ENCODE data around the gene IZUMO3. TPM values are rescaled to one million over a fixed set of nuclear protein-coding genes. Genes with fewer than 3 reads are reported as not detected.

Gene IZUMO3
- total and polyA plus RNA-seq, 2 of the 13 experiments (the other 11 are each of a cell fraction or from before 2014, with no cell fraction given): not detected

- TF ChIP-seq ZFY (CRISPR knock-in tag; IDR thresholded peaks at IDR 0.05): no peak
- no peak for TF ChIP-seq ZNF615 (CRISPR knock-in tag; IDR thresholded peaks at IDR 0.05; ENCODE audit: borderline replicate concordance)
- TF ChIP-seq ISX (CRISPR knock-in tag; conservative IDR thresholded peaks at IDR 0.05): no peak
- no peak for TF ChIP-seq ZNF225 (CRISPR knock-in tag; IDR thresholded peaks at IDR 0.05)
- no peak for TF ChIP-seq ZFP41 (CRISPR knock-in tag; IDR thresholded peaks at IDR 0.05; ENCODE audit: borderline replicate concordance)
- no peak for TF ChIP-seq RFXAP (CRISPR knock-in tag; IDR thresholded peaks at IDR 0.05; ENCODE audit: borderline replicate concordance)
- TF ChIP-seq ZHX2 (IDR thresholded peaks at IDR 0.05; ENCODE audit: low read depth): no peak
- no peak for TF ChIP-seq ZHX2 (CRISPR knock-in tag; IDR thresholded peaks at IDR 0.05; ENCODE audit: borderline replicate concordance)
- TF ChIP-seq ZNF44 (CRISPR knock-in tag; IDR thresholded peaks at IDR 0.05): no peak
- no peak for TF ChIP-seq POLR2A (IDR thresholded peaks at IDR 0.05; ENCODE audit: insufficient read depth in 1 of 2, low read depth in 2 of 2, low read length in 2 of 2)
- no peak for TF ChIP-seq ZNF318 (CRISPR knock-in tag; IDR thresholded peaks at IDR 0.05)
- peaks cover 72% of the 10 kb centered on the region for H3K9me3 ChIP-seq (ENCODE audit: low read length)
- in situ Hi-C loops (cut with HindIII; ENCODE audit: extremely low pct_ligation_motif_present, low pct_unique_long_range_greater_than_20kb) (no loop called here), intact Hi-C loops (cut with micrococcal nuclease; ENCODE audit: unreplicated experiment) (no loop called here)
- 6% methylated on average over 2 of the region's 2 CpGs for WGBS (ENCODE audit: low lambda C conversion rate)
- no peak for ATAC-seq
- no peak for FAIRE-seq
- ChIA-PET POLR2A (no interaction called here), CTCF (ENCODE audit: low intra/inter-chr PET ratio, low total read pairs) (no interaction called here)
- H3K9ac ChIP-seq (ENCODE audit: insufficient read depth, low read depth, low read length): no peak overlapping the region
- no peaks in the 10 kb centered on the region for H3K4me1 ChIP-seq (ENCODE audit: insufficient read depth, low read length)
- no peaks in the 10 kb centered on the region for H3K27me3 ChIP-seq (ENCODE audit: control insufficient read depth in 1 of 2, insufficient read depth in 2 of 2, low read length in 2 of 2)
- no peaks in the 10 kb centered on the region for H4K20me1 ChIP-seq (ENCODE audit: insufficient read depth, low read length)
- no peaks in the 10 kb centered on the region for H3K36me3 ChIP-seq (replicated peaks in 1 of 2; ENCODE audit: control insufficient read depth in 1 of 2, insufficient read depth in 2 of 2, low read length in 2 of 2)
- BruUV-seq (replicated peaks): no TSS peak
- no peak overlapping the region for H3K27ac ChIP-seq (ENCODE audit: extremely low read length, insufficient read depth, low read length)
- H3K79me2 ChIP-seq (ENCODE audit: insufficient read depth, low read length): no peaks in the 10 kb centered on the region
- no peak for DNase-seq (ENCODE audit: low spot score)
- H2AFZ ChIP-seq (ENCODE audit: low read length): no peak overlapping the region
- no peak overlapping the region for H3K4me2 ChIP-seq (ENCODE audit: low read depth, low read length)
- no peak overlapping the region for H3K4me3 ChIP-seq (replicated peaks in 1 of 3; ENCODE audit: insufficient read depth in 1 of 3, low read depth in 2 of 3, low read length in 3 of 3)
These were observed 7.5 kb upstream of the IZUMO3 start for GRCh38 chr9:24553183-24553552.
